Activated naive CD8-positive, alpha-beta T cell treated with anti-CD3 and anti-CD28 coated beads, Interleukin-2, amount 10 ng/mL, durations not matched to agents 7 days and 5 days (primary cell): ENCODE results near the gene VANGL2. TPM values are rescaled to one million over a fixed set of nuclear protein-coding genes. Genes with fewer than 3 reads are reported as not detected.

Experiments used
- ATAC-seq: fragments of 150-1000 bp; cut with Tn5 transposase; one replicate; pipeline ENCODE4 v1.10.0; 2021; ENCODE audit warnings: low read depth, moderate library complexity
- POLR2A ChIA-PET: fragments of 350-600 bp; sonication (Branson Sonifier 250); formaldehyde crosslinking; loops from one replicate; lab custom pipeline; 2021; ENCODE audit warnings: antibody characterized with exemption; lab: Charles Lee
- DNase-seq: peaks from one replicate; pipeline ENCODE4 v3.0.0; 2021
- H3K27ac Mint-ChIP-seq: one replicate; pipeline ENCODE4 v1.8.0; 2022; ENCODE audit warnings: mild to moderate bottlenecking, mixed read lengths
- H3K27me3 Mint-ChIP-seq: one replicate; pipeline ENCODE4 v1.8.0; 2022; ENCODE audit warnings: mild to moderate bottlenecking, moderate library complexity, mixed read lengths
- H3K36me3 Mint-ChIP-seq: one replicate; pipeline ENCODE4 v1.8.0; 2021; ENCODE audit warnings: mild to moderate bottlenecking, mixed read lengths
- H3K4me1 Mint-ChIP-seq: one replicate; pipeline ENCODE4 v1.8.0; 2021; ENCODE audit warnings: mixed read lengths
- H3K4me3 Mint-ChIP-seq: one replicate; pipeline ENCODE4 v1.8.0; 2022; ENCODE audit warnings: mild to moderate bottlenecking, moderate library complexity, mixed read lengths
- H3K9me3 Mint-ChIP-seq: one replicate; pipeline ENCODE4 v1.8.0; 2021; ENCODE audit warnings: mixed read lengths
- total RNA-seq, 2 experiments: library from RNA; stranded (reverse); gene quantifications; one replicate each; pipeline ENCODE4 v1.2.3, GENCODE V29; 2021

The VANGL2 gene
- total RNA-seq, 2 experiments from 2014 or later = 0.06 to 0.34 TPM

- Mint-ChIP-seq H3K4me1 (peaks cover 2% of the 10 kb centered on the region), H3K27ac (no peak overlapping the region)
These were observed 15.4 kb downstream of the VANGL2 start for GRCh38 chr1:160415696-160416290.

DNA sequence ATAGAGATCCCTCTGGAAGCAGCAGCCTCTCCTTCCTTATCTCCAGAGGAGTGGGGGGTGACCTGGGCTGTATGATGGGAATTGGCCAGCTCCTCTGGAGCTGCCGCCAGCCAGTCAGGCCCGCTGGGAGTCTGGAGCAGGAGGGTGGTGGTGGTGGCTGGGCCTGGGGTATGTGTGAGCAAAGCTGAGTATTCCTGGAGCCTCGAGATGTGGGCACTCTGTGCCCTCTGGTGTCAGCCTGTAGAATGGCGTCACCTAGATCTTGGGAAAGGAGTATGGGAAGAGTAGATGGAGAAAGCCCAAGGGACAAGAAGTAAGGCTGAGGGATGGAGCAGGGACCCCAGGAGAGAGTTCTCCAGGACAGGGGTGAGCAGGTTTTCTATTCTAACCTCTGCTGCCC lies 16.0 kb downstream of the VANGL2 start:
- no peak for ATAC-seq
- no peak overlapping the region for H3K27ac Mint-ChIP-seq
- POLR2A ChIA-PET = no interaction called here
- peaks cover under 1% of the 10 kb centered on the region for H3K27me3 Mint-ChIP-seq
- H3K4me1 Mint-ChIP-seq = peaks cover 2% of the 10 kb centered on the region
- H3K36me3 Mint-ChIP-seq = no peaks in the 10 kb centered on the region
- H3K4me3 Mint-ChIP-seq = no peak overlapping the region
- DNase-seq = no peak
- no peaks in the 10 kb centered on the region for H3K9me3 Mint-ChIP-seq

More at GRCh38 chr1:160415696-160416290, 15.4 kb downstream of the VANGL2 start:
- H3K27me3 Mint-ChIP-seq = peaks cover 3% of the 10 kb centered on the region
- H3K9me3 Mint-ChIP-seq = no peaks in the 10 kb centered on the region
- no peak for DNase-seq
- POLR2A ChIA-PET = no interaction called here
- no peak for ATAC-seq
- no peak overlapping the region for H3K4me3 Mint-ChIP-seq
- no peaks in the 10 kb centered on the region for H3K36me3 Mint-ChIP-seq

GRCh38 chr1:160418483-160418882 lies 18.1 kb downstream of the VANGL2 start:
- POLR2A ChIA-PET = interaction anchor here (0.9 kb wide), 1 partner anchor 10 kb away, joined by 4 read pairs; no protein-coding TSS in a partner anchor
- H3K9me3 Mint-ChIP-seq = no peaks in the 10 kb centered on the region
- no peaks in the 10 kb centered on the region for H3K36me3 Mint-ChIP-seq
- H3K27me3 Mint-ChIP-seq = no peaks in the 10 kb centered on the region
- DNase-seq (no peak), ATAC-seq (no peak)
- peaks cover 2% of the 10 kb centered on the region for H3K4me1 Mint-ChIP-seq
- H3K27ac Mint-ChIP-seq = no peak overlapping the region
- H3K4me3 Mint-ChIP-seq = no peak overlapping the region

DNA sequence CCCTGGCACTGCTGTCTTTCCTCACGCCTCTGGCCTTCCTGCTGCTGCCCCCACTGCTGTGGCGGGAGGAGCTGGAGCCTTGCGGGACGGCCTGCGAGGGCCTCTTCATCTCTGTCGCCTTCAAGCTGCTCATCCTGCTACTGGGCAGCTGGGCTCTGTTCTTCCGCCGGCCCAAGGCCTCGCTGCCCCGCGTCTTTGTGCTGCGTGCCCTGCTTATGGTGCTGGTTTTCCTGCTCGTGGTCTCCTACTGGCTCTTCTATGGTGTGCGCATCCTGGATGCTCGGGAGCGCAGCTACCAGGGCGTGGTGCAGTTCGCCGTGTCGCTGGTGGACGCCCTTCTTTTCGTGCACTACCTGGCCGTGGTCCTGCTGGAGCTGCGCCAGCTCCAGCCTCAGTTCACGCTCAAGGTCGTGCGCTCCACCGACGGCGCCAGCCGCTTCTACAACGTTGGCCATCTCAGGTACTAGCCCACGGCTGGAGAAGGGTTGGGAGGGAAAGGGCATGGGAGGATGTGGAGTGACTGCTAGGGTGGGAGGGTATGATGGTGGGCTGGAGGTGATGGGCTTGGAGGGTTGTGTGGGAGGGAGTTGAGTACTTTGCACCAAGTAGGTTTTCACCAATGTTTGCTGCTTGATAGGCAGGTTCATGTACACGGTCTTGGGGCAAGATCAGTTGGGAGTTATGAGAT lies 18.9 kb downstream of the VANGL2 start:
- Mint-ChIP-seq H3K36me3 (no peaks in the 10 kb centered on the region), H3K27ac (no peak overlapping the region), H3K9me3 (no peaks in the 10 kb centered on the region), H3K4me3 (no peak overlapping the region), H3K27me3 (no peaks in the 10 kb centered on the region), H3K4me1 (peaks cover 2% of the 10 kb centered on the region)
- no peak for DNase-seq
- ATAC-seq = no peak
- POLR2A ChIA-PET = no interaction called here

DNA sequence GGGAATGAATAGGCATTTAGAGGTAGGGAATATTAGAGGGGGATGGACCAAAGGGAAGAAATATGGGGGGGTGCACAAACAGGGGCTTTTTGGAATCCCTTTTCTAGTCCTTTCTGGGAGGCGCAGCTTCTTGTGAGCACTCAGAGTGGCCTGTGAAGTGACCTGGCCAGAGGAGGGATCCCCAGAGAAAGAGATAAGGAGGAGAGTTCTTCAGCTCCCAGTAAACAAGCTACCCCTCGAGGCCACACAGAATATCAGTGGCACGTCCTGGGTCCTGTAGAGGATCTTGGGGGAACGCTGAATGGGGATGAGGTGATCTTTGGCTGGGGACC lies 19.4 kb downstream of the VANGL2 start:
- no peaks in the 10 kb centered on the region for H3K27me3 Mint-ChIP-seq
- POLR2A ChIA-PET = no interaction called here
- DNase-seq (no peak), ATAC-seq (no peak)
- H3K27ac Mint-ChIP-seq = no peak overlapping the region
- H3K4me1 Mint-ChIP-seq = peaks cover 2% of the 10 kb centered on the region
- H3K36me3 Mint-ChIP-seq = no peaks in the 10 kb centered on the region
- no peaks in the 10 kb centered on the region for H3K9me3 Mint-ChIP-seq
- H3K4me3 Mint-ChIP-seq = no peak overlapping the region

DNA sequence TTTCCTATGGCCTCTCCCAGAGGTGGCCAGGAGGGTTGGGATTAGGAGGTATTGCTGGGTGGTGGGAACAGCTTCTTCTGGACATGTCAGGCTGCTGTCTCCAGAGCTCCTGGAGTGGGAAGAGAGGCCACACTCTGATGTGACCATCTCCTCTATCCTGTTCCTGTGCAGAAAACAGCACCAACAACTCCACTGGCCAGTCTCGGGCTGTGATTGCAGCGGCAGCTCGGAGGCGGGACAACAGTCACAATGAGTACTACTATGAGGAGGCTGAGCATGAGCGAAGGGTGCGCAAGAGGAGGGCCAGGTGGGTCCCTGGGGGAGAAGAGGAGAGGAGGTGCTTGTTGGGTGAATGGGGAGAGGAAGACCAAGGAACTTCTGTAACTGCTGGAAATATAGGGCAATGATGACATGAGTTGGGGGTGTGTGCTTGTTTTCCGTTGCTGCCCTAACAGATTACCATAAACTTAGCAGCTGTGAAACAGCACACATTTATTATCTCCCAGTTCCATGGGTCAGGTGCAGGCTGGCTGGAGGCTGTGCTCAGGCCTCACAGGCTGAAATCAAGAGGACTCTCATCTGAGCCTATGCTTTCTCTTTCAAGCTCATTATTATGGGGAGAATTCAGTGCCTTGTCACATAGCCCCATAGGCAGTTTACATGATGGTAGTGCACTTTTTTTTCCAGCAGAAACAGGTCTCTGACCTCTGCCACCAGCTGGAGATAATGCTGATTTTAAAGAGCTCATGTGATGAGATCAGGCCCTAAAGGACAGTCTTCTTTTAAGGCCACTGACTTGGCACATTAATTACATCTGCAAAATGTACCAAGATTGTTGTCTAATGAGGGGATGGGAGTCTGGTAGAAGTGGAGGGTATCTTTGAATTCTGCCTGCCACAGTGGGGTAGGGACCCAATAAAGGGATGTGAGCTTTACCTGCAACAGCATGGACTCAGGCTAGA lies 20.8 kb downstream of the VANGL2 start:
- POLR2A ChIA-PET = no interaction called here
- Mint-ChIP-seq H3K4me3 (no peak overlapping the region), H3K9me3 (no peaks in the 10 kb centered on the region), H3K27me3 (no peaks in the 10 kb centered on the region), H3K36me3 (no peaks in the 10 kb centered on the region), H3K27ac (no peak overlapping the region), H3K4me1 (no peaks in the 10 kb centered on the region)
- no peak for DNase-seq
- no peak for ATAC-seq

- no peak overlapping the region for H3K27ac Mint-ChIP-seq
- H3K36me3 Mint-ChIP-seq = no peaks in the 10 kb centered on the region
- H3K4me3 Mint-ChIP-seq = no peak overlapping the region
- no peaks in the 10 kb centered on the region for H3K27me3 Mint-ChIP-seq
- no peaks in the 10 kb centered on the region for H3K9me3 Mint-ChIP-seq
- POLR2A ChIA-PET = no interaction called here
- DNase-seq (no peak), ATAC-seq (no peak)
- H3K4me1 Mint-ChIP-seq = no peaks in the 10 kb centered on the region
These were observed 21.5 kb downstream of the VANGL2 start for GRCh38 chr1:160421881-160422280.

- POLR2A ChIA-PET = no interaction called here
- no peaks in the 10 kb centered on the region for H3K27me3 Mint-ChIP-seq
- peaks cover 14% of the 10 kb centered on the region for H3K4me1 Mint-ChIP-seq
- no peak overlapping the region for H3K27ac Mint-ChIP-seq
- H3K9me3 Mint-ChIP-seq = no peaks in the 10 kb centered on the region
- no peak overlapping the region for H3K4me3 Mint-ChIP-seq
- no peak for DNase-seq
- no peak for ATAC-seq
- H3K36me3 Mint-ChIP-seq = no peaks in the 10 kb centered on the region
These were observed 23.6 kb downstream of the VANGL2 start for GRCh38 chr1:160423966-160424365.

DNA sequence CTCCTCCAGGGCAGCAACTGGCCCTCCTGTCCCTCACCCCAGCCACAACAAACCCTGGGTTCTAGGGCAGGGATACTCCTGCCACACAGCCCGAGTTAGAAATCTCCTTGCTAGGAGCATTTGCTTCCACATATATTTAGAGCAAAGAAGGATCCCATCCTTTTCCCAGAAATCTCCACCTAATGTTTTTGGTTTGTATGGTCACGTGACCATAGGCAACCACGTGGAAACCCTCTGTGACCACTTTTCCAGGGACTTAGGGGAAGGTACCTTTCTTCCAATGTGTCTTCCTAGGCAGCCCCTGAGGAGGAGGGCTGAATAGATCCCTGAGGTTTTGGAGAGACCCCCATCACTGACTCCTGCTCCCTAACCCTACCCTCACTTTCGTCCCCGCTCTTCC lies 25.5 kb downstream of the VANGL2 start:
- H3K27me3 Mint-ChIP-seq = no peaks in the 10 kb centered on the region
- DNase-seq (no peak), ATAC-seq (no peak)
- no peaks in the 10 kb centered on the region for H3K36me3 Mint-ChIP-seq
- no peak overlapping the region for H3K4me3 Mint-ChIP-seq
- peaks cover 30% of the 10 kb centered on the region for H3K4me1 Mint-ChIP-seq
- no peak overlapping the region for H3K27ac Mint-ChIP-seq
- H3K9me3 Mint-ChIP-seq = no peaks in the 10 kb centered on the region
- POLR2A ChIA-PET = no interaction called here

DNA sequence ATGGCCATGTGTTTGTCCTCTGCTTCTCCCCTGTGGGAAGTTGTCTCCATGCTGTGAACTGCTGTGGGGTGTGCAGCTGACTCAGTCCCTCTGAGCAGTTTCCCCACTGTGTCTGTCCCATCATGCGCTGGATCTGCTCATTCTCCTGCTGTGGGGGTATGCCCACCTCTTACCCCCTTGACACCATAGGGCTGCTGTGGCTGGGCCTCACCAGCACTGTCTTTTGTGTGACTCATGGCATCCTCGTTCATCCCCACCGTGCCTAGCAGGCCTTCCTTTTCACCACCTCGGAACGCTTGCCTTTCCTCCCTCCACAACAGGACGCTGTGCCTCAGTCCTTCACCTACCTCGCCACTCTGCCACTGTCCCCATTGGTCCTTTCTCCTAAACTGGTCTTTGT lies 27.3 kb downstream of the VANGL2 start:
- Mint-ChIP-seq H3K27ac (peak overlapping the region; percentile 84), H3K9me3 (no peaks in the 10 kb centered on the region), H3K27me3 (no peaks in the 10 kb centered on the region), H3K36me3 (no peaks in the 10 kb centered on the region), H3K4me3 (no peak overlapping the region), H3K4me1 (peaks cover 41% of the 10 kb centered on the region)
- no peak for ATAC-seq
- no peak for DNase-seq
- POLR2A ChIA-PET = no interaction called here

- no peak for ATAC-seq
- peak overlapping the region; percentile 64 for H3K4me3 Mint-ChIP-seq
- no peaks in the 10 kb centered on the region for H3K36me3 Mint-ChIP-seq
- no peaks in the 10 kb centered on the region for H3K9me3 Mint-ChIP-seq
- H3K4me1 Mint-ChIP-seq = peaks cover 43% of the 10 kb centered on the region
- no peaks in the 10 kb centered on the region for H3K27me3 Mint-ChIP-seq
- peak overlapping the region; percentile 84 for H3K27ac Mint-ChIP-seq
- no peak for DNase-seq
- POLR2A ChIA-PET = interaction anchor here (1.0 to 1.3 kb wide), 4 partner anchors 38 to 181 kb away, joined by 3 to 6 read pairs (median 4); no protein-coding TSS in a partner anchor
These were observed 27.7 kb downstream of the VANGL2 start for GRCh38 chr1:160428053-160428452.

DNA sequence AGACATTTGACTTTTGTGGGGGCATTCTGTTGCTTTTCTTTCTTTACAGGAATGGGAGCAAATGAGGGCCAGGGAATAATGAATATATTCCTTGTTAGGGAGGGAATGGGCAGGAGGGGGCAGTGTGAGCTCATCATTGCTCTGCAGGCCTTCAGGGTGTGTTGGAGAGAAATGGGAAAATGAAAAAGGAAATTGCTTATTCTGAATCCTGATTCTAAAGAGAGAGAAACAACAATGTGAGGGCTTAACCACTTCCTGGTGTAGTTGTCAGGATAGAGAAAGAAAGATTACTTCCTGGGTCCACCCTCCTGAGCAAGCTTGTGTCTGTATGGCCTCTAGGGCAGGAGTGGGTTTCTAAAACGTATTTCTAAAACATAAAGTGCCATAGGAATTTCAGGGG lies 28.3 kb downstream of the VANGL2 start:
- peak overlapping the region; percentile 88 for H3K27ac Mint-ChIP-seq
- H3K4me1 Mint-ChIP-seq = peaks cover 44% of the 10 kb centered on the region
- POLR2A ChIA-PET = interaction anchor here (0.7 to 1.3 kb wide), 7 partner anchors 38 to 298 kb away, joined by 3 to 6 read pairs (median 3); no protein-coding TSS in a partner anchor
- peak overlapping the region; percentile 60 for H3K4me3 Mint-ChIP-seq
- H3K36me3 Mint-ChIP-seq = peaks cover 4% of the 10 kb centered on the region
- ATAC-seq (peak; percentile 73), DNase-seq (no peak)
- H3K9me3 Mint-ChIP-seq = no peaks in the 10 kb centered on the region
- H3K27me3 Mint-ChIP-seq = no peaks in the 10 kb centered on the region

- Mint-ChIP-seq H3K4me1 (peaks cover 44% of the 10 kb centered on the region), H3K27me3 (no peaks in the 10 kb centered on the region), H3K27ac (peak overlapping the region; percentile 88), H3K9me3 (peaks cover under 1% of the 10 kb centered on the region), H3K4me3 (peak overlapping the region; percentile 60), H3K36me3 (peaks cover 5% of the 10 kb centered on the region)
- DNase-seq (no peak), ATAC-seq (peak; percentile 34)
- POLR2A ChIA-PET = interaction anchor here (0.7 to 1.3 kb wide), 7 partner anchors 37 to 298 kb away, joined by 3 to 6 read pairs (median 3); no protein-coding TSS in a partner anchor
These were observed 28.8 kb downstream of the VANGL2 start for GRCh38 chr1:160429125-160429561.
